SHP77 treated with DMSO at 0.1 percent for 48 hours (cell line): ENCODE measurements around the gene GPR89A.
"Not testable (repeated sequence)": the region's sequence is repeated elsewhere in the genome, so short reads cannot be mapped to it uniquely, and the experiment has no call there.

Source experiments
- DNase-seq: peaks from one replicate; lab custom pipeline; 2025; lab: John Stamatoyannopoulos, UW

GPR89A gene

DNA sequence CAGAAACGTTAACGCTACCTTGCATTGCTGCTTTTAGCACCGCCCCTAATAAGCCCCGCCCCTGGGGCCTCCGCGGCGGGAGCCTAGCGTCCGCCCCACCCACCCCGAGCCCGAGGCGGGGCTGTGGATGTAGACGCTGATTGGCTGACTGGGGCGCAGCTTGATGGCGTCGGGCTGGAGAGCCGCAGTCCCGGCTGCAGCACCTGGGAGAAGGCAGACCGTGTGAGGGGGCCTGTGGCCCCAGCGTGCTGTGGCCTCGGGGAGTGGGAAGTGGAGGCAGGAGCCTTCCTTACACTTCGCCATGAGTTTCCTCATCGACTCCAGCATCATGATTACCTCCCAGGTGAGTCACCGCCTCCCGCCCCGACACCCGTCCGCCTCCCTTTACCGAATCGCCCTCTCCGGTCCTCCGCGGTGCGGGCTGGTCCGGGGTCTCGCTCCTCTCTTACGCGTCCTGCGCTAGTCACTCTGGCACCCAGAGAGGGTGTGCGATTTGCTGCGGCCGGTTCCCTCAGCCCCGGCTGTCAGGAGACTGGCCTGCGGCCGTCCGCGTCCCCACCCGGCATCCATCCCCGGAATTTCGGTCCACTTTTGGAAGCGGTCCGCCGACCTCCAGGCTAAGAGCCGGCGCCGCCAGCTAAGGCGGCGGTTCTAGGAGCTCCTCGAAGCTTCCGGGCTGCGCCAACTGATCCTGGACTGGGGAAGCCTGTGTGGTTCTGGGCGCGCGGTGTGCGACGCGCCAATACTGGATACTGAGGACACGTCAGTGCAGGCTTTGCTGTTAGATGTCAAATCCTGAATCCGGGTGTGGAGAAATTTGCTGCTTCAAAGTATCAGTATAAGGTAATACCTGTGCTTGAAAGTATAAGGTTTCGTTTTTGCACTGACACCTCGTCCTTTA lies at the start of gene GPR89A:
Gene GPR89A, plus strand, starts transcription at position 156 of the 901 bp plus-strand sequence. Its CDS starts 146 bp downstream, at position 302.
- DNase-seq: peak; percentile 89

DNA sequence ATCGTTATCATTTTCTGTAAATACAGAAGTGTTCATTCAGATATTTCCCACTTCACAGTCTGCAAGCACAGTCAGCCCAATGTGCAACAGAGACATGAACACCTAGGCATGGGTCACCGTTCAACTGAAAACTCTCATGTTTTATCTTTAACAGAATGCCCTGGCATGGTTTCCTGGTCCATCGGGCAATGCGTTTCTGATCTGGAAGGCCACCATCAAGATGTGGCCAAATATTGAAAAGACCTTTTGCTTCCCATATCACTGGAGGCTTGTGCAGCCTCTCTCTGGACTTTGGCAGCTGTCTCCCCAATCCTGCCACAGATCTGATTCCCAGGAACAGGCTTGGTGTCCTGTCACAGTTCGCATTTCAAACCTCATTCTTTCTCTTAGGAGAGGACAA lies 21.0 kb upstream of the GPR89A start:
- DNase-seq: not testable (repeated sequence)

DNA sequence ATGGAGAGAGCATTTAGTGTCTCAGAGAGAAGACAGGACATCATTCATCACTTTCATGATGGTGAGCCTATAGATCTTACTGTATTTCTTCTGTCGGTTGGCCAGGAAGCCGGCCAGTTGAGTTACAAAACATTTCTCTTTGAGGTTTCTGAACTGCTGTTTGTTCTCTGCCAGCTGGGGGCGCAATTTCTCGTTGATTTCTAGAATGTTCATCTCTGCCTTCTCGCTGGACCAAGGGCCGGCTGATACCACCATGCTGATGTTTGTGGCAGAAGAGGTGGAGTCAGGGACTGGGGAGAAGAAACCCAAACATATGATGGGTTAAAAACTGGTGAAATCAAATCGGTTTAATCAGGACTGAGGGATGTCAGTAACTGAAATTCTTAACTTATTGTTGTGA lies 17.0 kb upstream of the GPR89A start:
- DNase-seq: not testable (repeated sequence)

DNA sequence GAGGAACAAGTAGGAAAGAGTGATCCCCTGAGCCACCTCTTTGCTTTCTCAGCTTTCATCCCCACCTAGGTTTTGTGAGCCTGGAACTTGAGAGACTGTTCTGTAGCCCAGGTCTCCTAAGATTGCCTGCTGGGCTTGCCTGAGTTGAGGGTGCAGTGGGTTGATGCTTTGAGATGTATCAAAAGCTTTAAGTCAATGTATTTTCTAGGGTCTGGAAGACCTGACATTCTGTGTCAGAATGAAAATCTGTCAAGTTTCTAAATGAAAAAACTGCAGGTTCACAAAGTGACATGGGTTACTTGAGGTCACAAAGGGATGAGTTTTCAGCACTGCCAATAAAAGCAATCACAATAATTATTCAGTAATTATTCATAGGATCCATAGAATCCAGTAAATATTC lies 15.4 kb upstream of the GPR89A start:
- DNase-seq: not testable (repeated sequence)

DNA sequence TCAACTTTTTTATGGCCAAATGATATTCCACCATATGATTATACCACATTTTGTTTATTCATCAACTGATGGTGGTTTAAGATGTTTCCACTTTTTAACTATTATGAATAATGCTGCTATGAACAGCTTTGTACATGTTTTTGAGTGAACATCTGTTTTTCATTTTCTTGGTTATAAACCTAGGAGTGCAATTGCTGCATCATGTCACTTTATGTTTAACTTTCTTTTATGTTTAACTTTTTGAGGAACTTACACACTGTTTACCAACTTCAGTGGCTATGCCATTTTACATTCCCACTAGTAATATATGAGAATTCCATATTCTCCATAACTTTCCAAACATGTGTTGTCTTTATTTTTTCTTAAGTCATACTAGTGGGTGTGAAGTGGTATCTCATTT lies 12.4 kb upstream of the GPR89A start:
- DNase-seq: not testable (repeated sequence)

DNA sequence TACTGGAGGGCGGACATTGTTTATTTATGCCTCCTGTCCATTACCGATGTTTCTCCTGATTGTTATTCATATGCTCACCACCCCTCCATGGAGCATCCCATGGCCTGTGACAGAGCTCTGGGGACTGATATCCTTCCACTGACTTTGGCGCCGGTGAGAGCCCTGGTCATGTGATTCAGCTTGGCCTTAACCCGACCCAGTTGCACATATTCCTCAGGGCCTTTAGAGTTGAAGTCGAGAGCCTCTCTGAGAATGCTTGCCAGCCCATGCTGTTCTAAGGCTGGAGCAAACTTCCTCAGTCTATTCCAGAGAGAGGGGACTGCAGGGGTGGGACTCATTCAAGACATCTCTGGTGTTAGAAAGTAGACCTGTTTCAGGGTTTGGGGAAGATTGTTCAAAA lies 11.6 kb upstream of the GPR89A start:
- not testable (repeated sequence) for DNase-seq

DNA sequence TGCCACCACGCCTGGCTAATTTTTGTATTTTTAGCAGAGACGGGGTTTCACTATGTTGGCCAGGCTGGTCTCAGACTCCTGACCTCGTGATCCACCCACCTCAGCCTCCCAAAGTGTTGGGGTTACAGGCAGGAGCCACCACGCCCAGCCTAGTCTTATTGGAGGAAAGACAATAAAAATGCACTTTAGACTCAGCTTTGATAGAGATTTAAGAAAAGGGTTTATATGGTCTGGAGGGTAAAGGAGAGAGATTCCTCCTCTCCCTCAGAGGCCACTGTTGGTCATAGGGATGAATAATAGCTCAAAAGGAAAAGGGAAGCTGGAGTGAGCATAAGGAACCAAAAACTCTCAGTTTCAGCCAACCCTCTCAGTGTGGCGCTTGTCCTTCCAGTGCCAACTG lies 8.4 kb upstream of the GPR89A start:
- DNase-seq: not testable (repeated sequence)

DNA sequence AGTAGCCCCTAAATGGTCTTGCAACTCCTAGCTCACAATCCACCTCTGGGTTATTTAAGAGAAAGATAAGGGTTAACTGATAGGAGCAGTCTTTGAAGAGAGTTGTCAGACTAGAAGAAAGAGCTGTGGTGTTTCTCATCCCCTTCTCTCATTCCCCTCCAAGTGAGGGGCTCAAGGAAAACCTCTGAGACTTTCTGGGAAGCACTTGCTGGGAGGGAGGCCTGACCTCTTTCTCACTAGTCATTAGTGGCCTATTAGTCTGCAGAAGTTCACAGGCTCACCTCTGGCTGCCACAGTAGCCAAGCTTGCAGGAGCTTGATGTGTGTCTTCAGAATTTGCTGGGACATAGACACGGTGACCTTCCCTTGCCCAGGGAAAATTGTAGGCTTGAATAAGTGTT lies 6.2 kb upstream of the GPR89A start:
- DNase-seq: no peak

DNA sequence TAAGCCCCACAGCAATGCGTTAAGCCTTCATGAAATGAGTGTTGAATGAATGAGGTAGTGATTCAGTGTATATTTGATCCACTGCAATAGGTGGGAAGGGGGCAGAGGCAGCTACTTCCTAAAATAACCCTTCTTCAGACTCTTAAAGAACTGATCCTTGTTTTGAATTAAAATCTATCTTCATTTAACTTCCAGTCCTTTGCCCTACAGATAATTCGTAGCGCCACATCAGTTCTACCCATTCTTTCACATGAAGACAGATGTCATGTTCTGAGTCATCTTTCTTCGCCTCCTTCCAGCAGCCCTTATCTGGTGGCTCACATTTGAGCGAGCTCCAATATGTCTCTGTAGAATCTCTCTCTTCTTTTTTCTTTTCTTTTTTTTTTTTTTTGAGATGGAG lies 948 bp upstream of the GPR89A start:
- DNase-seq: not testable (repeated sequence)

DNA sequence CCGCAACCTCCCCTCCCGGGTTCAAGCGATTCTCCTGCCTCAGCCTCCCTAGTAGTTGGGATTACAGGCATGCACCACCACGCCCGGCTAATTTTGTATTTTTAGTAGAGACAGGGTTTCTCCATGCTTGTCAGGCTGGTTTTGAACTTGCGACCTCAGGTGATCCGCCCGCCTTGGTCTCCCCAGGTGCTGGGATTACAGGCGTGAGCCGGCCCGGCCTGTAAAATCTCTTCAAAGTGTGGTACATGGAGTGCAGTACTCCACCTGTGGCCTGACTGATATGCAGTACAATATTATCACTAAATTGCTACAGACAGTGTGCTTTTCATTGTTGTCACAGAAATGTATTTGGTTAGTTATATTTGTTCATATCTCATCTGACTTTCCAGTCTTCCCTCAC lies 499 bp upstream of the GPR89A start:
- not testable (repeated sequence) for DNase-seq

DNA sequence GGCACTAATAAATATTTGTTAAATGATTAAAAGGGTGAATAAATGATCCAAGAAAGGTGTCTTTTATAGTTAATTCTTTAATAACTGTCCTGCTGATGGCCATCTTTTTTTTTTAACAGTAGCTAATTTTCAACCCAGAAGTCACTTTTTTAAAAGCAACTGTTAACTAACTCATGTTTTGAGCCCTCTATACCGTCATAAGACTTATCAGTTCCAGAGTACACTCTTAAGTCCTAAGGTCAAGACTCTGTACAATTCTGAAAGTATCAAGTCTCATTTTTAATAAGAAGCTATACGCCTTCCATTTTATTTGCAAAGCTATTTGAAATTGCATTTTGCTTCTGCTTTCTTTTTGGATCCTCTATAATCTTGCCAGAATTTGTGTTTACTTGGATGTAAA lies 3.0 kb downstream of the GPR89A start:
- not testable (repeated sequence) for DNase-seq

DNA sequence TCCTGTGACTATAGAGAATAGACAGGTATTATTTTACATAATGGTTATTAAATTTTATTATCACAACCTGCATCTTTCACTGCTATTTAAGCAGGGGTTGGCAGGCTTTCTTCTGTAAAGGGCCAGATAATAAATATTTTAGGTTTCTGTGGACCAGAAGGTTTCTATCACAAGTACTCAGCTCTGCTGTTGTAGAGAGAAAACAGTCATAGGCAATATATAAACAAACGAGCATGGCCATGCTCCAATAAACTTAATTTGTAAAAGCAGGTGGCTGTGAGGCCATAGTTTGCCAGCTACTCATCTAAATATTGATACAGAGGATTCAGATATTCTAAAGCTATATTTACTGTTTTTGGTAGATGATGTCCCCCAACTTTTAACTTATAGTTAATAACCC lies 12.3 kb downstream of the GPR89A start:
- DNase-seq: not testable (repeated sequence)

DNA sequence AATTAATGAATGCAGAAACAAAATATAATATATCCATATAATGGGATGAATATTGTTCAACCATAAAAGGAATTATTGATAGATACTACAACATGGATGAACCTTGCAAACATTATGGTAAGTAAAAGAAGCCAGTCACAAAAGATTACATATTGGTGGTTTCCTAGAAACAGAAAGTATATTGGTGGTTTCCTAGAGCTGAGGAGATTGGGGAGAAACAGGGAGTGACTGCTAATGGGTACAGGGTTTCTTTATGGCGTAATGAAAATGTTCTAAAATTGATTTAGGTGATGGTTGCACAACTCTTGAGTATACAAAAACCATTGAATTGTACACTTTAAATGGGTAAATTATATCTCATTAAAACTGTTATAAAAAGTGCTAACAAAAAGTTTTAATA lies 14.4 kb downstream of the GPR89A start:
- DNase-seq: not testable (repeated sequence)

DNA sequence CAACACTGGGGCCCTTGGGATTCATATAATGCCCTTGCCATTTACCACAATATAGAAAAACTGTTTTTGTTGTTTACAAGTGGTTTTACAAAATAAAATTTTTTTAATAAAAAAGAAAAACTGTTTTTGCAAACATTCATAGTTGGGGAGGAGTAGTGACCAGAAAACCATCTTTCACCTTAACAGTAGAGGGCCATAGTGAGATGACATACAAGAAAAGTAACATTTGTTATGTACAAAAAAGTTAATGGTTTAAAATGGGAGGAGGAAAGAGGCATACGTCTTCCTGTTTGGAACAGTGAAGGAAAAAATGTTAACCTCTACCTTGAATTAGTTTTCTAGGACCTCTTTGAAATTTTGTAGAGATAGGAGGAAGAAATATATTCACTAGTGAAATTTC lies 28.4 kb downstream of the GPR89A start:
- not testable (repeated sequence) for DNase-seq

DNA sequence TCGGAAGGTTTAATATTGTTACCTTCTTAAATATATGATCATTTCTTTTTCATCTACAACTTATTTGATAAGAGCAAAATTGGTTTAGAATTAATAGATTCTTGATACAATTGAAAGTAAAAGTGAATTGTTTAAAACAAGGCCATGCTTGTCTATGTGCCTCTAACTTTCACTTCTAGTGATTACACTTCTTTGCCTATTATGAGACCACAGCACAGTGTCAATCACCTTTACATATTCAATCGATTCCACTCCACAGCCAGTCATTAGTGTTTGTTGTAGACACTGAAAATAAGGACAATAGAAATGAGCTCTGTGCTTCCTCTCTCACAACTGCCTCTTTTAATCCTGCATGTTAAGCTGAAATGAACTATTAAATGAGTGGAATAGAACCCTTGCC lies 34.1 kb downstream of the GPR89A start:
- not testable (repeated sequence) for DNase-seq

DNA sequence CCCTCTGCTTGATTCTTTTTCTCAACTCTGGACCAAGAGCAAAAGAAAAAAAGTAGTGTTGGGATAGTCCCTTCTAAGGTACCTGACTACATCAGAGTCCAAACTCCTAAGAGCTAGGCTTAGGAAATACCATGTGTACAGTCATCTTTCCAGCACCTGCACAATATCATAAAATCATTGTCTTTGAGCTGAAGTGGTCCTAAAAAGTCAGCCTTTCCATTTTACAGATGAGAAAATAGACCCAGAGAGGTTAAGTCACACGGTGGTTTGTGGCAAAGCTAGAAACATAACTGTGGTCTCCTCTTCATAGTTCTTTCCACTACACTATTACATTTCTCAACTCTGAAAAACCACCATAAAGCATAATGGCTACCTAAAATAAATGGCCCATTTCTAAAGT lies 36.2 kb downstream of the GPR89A start:
- not testable (repeated sequence) for DNase-seq

DNA sequence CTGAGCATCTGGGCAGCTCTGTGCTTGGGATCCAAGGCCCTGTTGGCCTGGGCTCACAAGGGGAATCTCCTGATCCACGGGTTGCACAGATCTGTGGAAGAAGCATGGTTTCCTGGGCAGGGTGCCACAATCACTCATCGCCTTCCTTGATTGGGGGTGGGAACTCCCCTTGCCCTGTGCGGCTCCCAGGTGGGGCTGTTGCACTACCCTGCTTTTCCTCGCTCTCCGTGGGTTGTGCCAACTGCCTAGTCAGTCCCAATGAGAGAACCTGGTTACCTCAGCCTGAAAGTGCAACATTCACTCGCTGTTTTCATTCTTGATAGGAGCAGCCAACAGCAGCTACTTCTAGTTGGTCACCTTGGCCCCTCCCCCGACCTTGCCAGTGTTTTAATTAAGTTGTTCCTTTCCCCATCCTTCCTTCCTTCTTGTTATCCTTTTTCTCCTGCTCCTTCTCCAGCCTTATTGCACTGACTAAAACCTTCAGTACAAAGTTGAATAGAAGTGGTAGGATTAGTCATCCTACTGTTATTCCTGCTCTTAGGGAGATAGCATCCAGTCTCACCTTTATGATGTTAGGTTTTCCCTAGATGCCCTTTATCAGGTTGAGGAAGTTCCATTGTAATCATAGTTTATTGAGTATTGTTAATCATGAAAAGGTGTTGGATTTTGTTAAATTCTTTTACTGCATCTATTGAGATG lies 48.6 kb downstream of the GPR89A start:
- DNase-seq: not testable (repeated sequence)

DNA sequence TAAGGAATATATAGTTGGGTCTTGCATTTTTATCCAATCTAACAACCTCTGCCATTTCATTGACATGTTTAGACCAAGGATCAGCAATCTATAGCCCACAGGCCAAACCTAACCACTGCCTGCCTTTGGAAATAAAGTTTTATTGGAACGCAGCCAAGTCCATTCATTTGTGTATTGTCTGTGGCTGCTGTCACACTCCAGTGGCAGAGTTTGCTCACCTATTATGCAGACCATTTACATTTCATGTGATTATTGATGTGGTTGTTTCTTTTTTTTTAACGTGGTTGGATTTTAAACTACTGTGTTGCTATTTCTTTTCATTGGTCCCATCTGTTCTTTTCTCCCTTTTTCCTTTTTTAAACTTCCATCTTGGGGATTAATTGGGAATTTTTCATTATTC lies 54.7 kb downstream of the GPR89A start:
- DNase-seq: peak; percentile 21

DNA sequence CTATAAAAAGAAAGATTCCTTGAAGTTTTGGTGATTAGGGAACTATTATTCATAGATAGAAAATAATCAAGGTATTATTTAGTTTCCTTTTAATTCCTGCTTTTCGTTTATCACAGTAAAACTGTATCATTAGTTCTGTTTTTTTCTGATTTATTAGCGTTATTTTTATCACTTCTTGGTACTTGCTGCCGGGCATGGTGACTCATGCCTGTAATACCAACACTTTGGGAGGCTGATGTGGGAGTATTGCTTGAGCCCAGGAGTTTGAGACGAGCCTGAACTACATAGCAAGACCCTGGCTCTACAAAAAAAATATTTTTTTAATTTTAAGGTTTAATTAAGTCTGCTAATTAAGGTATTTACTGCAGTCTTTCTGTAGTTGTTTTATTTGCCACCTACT lies 57.2 kb downstream of the GPR89A start:
- not testable (repeated sequence) for DNase-seq

DNA sequence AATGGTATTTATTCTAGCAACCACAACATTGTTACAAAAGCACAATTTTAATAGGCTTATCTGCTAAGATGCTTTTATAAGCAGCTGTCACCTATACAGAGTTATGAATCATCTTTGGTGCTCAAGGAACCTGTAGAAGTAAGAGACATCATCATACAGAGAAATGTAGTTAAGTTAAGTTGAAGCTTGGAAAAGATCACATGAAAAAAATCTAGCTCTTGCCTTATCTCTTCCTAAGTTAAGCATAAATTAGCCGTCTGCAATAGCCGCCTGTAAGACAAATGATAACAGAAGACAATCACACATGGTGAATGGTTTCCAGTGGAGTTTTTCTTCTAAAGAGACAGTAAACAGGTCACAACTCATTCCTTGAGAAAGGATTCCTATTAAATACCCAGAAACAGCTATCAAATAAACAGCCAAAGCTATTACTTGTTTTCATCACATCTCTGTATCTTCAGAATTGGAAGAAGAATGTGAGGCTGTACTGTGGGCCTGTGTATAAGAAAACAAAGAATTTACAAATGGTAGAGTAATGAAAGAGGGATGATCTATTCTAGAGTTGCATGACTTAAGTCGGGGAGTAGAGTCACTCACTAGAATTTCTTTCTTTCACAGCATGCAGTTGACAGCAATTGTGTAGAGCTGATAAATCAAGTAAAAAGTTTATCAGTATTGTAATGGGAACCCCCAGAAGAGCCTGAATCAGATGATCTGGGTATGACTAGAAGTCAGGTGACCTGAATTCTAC lies 63.4 kb downstream of the GPR89A start:
- DNase-seq: not testable (repeated sequence)

DNA sequence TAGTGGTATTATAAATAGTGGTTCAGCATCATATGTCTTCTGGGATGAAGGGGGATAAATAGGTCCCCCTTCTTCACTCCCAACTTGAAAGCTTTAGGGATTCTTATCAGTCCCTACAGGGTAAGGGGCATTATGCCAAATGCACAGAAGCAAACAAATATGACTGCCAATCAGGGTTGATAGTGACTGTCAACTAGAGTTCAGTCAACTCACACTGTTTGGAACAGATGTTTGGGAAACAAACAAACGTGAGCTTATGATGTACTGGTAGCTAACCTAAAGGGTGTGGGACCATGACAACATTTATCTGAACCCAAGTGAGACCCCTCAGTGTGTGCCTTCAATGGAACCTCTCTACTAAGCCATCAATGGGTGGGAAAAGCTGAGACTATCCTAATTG lies 65.4 kb downstream of the GPR89A start:
- not testable (repeated sequence) for DNase-seq

DNA sequence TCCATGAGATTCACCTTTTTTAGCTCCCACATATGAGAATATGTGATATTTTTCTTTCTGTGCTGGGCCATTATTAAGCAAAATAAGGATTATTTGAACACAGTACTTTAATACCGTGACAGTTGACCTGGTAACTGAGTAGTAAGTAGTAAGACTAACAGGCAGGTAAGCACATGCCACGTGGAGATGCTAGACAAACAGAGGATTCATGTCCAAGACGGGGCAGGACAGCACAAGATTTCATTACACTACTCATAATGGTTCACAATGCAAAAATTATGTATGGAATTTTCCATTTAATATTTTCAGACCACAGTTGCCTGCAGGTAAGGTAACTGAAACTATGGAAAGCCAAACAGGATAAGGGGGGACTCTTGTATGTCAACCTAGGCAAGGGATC lies 77.1 kb downstream of the GPR89A start:
- DNase-seq: not testable (repeated sequence)
